ENCODE data around the gene UBE2S.

- peak; percentile 100 for TF ChIP-seq POLR2AphosphoS5 (IDR thresholded peaks at IDR 0.05; ENCODE audit: borderline replicate concordance, low read depth, low read length)
- no peak for TF ChIP-seq EZH2 (IDR thresholded peaks at IDR 0.05)
Measured at GRCh38 chr19:55385724-55386492, 21.7 kb downstream of the UBE2S start, which contains the start of gene RPL28.
